GM18520 (cell line): Measurements from ENCODE around the gene PLEKHM2.
"Not testable (repeated sequence)": the region's sequence is repeated elsewhere in the genome, so short reads cannot be mapped to it uniquely, and the experiment has no call there.

Experiments
- ATAC-seq: cut with Tn5 transposase; IDR thresholded peaks from one replicate; pipeline ENCODE4 v1.9.1; 2021; ENCODE audit not compliant: unreplicated experiment

The PLEKHM2 gene

GRCh38 chr1:15699321-15699720 is 15.2 kb downstream of the PLEKHM2 start:
- not testable (repeated sequence) for ATAC-seq

- no peak for ATAC-seq
Observed at GRCh38 chr1:15700508-15700907, 16.4 kb downstream of the PLEKHM2 start.

- ATAC-seq, result no peak
Observed at GRCh38 chr1:15701784-15702183, 17.7 kb downstream of the PLEKHM2 start.

- ATAC-seq, result no peak
Observed at GRCh38 chr1:15702722-15703550, 18.8 kb downstream of the PLEKHM2 start.

GRCh38 chr1:15703562-15703961 is 19.4 kb downstream of the PLEKHM2 start:
- no peak for ATAC-seq

- ATAC-seq, result no peak
Observed at GRCh38 chr1:15704526-15705183, 20.5 kb downstream of the PLEKHM2 start.

GRCh38 chr1:15705184-15705566 is 21.1 kb downstream of the PLEKHM2 start:
- no peak for ATAC-seq

GRCh38 chr1:15706751-15707150 is 22.6 kb downstream of the PLEKHM2 start:
- ATAC-seq, result no peak

GRCh38 chr1:15707239-15707925 is 23.3 kb downstream of the PLEKHM2 start:
- ATAC-seq, result no peak

GRCh38 chr1:15708486-15709137 is 24.5 kb downstream of the PLEKHM2 start:
- no peak for ATAC-seq

- no peak for ATAC-seq
Observed at GRCh38 chr1:15709226-15709625, 25.1 kb downstream of the PLEKHM2 start.

GRCh38 chr1:15712168-15712567 is 28.0 kb downstream of the PLEKHM2 start:
- ATAC-seq, result peak; percentile 85

- no peak for ATAC-seq
Observed at GRCh38 chr1:15714406-15715136, 30.5 kb downstream of the PLEKHM2 start.

- no peak for ATAC-seq
Observed at GRCh38 chr1:15717418-15718125, 33.5 kb downstream of the PLEKHM2 start.

- no peak for ATAC-seq
Observed at GRCh38 chr1:15718199-15718601, 34.1 kb downstream of the PLEKHM2 start.

- no peak for ATAC-seq
Observed at GRCh38 chr1:15719381-15720120, 35.4 kb downstream of the PLEKHM2 start.

GRCh38 chr1:15720861-15721260 is 36.7 kb downstream of the PLEKHM2 start:
- ATAC-seq, result no peak

GRCh38 chr1:15722411-15722810 is 38.3 kb downstream of the PLEKHM2 start:
- no peak for ATAC-seq

GRCh38 chr1:15722836-15723532 is 38.9 kb downstream of the PLEKHM2 start:
- no peak for ATAC-seq
